Activated naive CD4-positive, alpha-beta T cell treated with anti-CD3 and anti-CD28 coated beads, Interleukin-2, amount 10 ng/mL, durations not matched to agents 7 days and 5 days (primary cell): ENCODE measurements around the gene TEAD1.

Experiments used
- CTCF ChIA-PET: fragments of 350-600 bp; sonication (Branson Sonifier 250); formaldehyde crosslinking; loops from one replicate; lab custom pipeline; 2021; ENCODE audit warnings: antibody characterized with exemption; lab: Charles Lee
- DNase-seq: peaks from one replicate; pipeline ENCODE4 v3.0.0-alpha.2; 2020
- H3K27ac Mint-ChIP-seq: one replicate; pipeline ENCODE4 v1.8.0; 2021; ENCODE audit warnings: mild to moderate bottlenecking, moderate library complexity, mixed read lengths
- H3K27me3 Mint-ChIP-seq: one replicate; pipeline ENCODE4 v1.8.0; 2021; ENCODE audit warnings: mild to moderate bottlenecking, mixed read lengths
- H3K36me3 Mint-ChIP-seq: one replicate; pipeline ENCODE4 v1.8.0; 2021; ENCODE audit warnings: mixed read lengths
- H3K4me1 Mint-ChIP-seq: one replicate; pipeline ENCODE4 v1.8.0; 2021; ENCODE audit warnings: mixed read lengths
- H3K4me3 Mint-ChIP-seq: one replicate; pipeline ENCODE4 v1.8.0; 2021; ENCODE audit warnings: mild to moderate bottlenecking, moderate library complexity, mixed read lengths
- H3K9me3 Mint-ChIP-seq: one replicate; pipeline ENCODE4 v1.8.0; 2021; ENCODE audit warnings: mixed read lengths

The TEAD1 gene

GRCh38 chr11:12832480-12833224, 158.4 kb downstream of the TEAD1 start:
- Mint-ChIP-seq H3K9me3 (no peaks in the 10 kb centered on the region), H3K27ac (no peak overlapping the region), H3K4me1 (peaks cover 9% of the 10 kb centered on the region), H3K27me3 (peaks cover 39% of the 10 kb centered on the region), H3K36me3 (no peaks in the 10 kb centered on the region), H3K4me3 (no peak overlapping the region)
- no peak for DNase-seq
- CTCF ChIA-PET, result interaction anchor here (1.3 kb wide), 1 partner anchor 10 kb away, joined by 3 read pairs; no protein-coding TSS in a partner anchor

DNA sequence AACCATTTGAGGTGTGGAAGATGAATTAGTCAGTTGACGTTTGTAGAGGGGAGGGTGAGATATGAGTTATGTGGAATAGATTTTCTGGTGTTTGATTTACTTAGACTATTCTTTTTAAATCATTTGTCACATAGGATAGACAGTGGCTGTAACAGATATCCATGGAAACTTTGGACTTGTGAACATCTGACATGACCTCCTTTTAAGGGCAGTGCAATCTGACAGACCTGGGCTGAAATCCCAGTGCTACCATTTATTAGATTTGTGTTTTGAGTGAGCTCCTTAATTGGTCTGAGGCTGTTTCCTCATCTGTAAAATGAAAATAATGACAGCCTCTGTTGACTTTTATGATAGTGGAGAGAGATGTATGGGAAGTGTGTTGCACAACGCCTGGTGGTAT, 159.9 kb downstream of the TEAD1 start:
- no peaks in the 10 kb centered on the region for H3K36me3 Mint-ChIP-seq
- no peak overlapping the region for H3K27ac Mint-ChIP-seq
- no peak overlapping the region for H3K4me3 Mint-ChIP-seq
- peaks cover 26% of the 10 kb centered on the region for H3K27me3 Mint-ChIP-seq
- H3K4me1 Mint-ChIP-seq, result no peaks in the 10 kb centered on the region
- CTCF ChIA-PET, result no interaction called here
- no peaks in the 10 kb centered on the region for H3K9me3 Mint-ChIP-seq
- DNase-seq, result no peak

GRCh38 chr11:12834630-12835029, 160.4 kb downstream of the TEAD1 start:
- H3K4me1 Mint-ChIP-seq, result no peaks in the 10 kb centered on the region
- peaks cover 23% of the 10 kb centered on the region for H3K27me3 Mint-ChIP-seq
- no peaks in the 10 kb centered on the region for H3K9me3 Mint-ChIP-seq
- CTCF ChIA-PET, result no interaction called here
- no peak for DNase-seq
- H3K36me3 Mint-ChIP-seq, result no peaks in the 10 kb centered on the region
- H3K27ac Mint-ChIP-seq, result no peak overlapping the region
- H3K4me3 Mint-ChIP-seq, result no peak overlapping the region

DNA sequence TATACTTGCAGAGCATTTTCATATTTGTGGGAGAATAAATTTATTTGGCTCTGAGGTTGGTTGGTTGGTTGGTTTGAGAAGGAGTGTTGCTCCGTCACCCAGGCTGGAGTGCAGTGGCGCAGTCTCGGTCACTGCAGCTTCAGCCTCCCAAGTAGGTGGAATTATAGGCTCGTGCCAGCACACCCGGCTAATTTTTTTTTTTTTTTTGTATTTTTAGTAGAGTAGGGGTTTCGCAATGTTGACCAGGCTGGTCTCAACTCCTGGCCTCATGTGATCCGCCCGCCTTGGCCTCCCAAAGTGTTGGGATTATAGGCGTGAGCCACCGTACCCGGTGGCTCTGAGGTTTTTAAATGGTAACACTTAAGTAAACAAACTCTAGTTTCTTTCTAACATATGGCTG, 161.1 kb downstream of the TEAD1 start:
- no peaks in the 10 kb centered on the region for H3K4me1 Mint-ChIP-seq
- DNase-seq, result no peak
- no peak overlapping the region for H3K4me3 Mint-ChIP-seq
- H3K36me3 Mint-ChIP-seq, result no peaks in the 10 kb centered on the region
- H3K27ac Mint-ChIP-seq, result no peak overlapping the region
- peaks cover 16% of the 10 kb centered on the region for H3K27me3 Mint-ChIP-seq
- CTCF ChIA-PET, result no interaction called here
- no peaks in the 10 kb centered on the region for H3K9me3 Mint-ChIP-seq

DNA sequence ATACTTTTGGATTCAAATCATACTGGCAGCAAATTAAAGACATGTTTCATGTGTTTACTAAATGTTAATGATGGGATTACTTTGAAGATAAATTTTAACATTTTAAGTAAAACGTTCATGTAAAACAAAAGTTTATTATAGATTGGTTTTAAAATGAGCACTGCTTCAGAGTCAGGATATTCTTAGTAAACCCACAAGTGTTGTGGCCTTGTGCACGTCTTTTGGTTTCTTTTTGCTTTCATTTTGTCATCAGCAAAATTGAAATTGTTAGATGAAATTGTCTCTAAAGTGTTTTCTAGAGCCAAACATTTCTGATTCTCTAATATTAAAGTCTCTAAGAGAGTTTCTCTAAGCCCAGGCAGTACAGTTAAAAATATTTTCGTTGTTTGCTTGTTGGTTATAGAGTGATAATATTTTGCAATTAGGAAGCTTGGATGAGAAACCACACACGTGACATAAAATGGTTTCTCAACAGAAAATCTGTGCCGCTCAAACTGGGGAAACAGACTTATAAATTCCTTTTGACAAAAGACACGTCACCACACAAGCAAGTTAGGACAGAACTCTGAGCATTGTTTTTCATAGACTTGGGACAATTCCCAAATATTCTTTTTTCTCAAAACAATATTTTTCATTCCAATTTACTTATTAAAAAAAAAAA, 164.4 kb downstream of the TEAD1 start:
- CTCF ChIA-PET, result no interaction called here
- Mint-ChIP-seq H3K27me3 (peaks cover 16% of the 10 kb centered on the region), H3K9me3 (no peaks in the 10 kb centered on the region), H3K4me3 (no peak overlapping the region), H3K36me3 (no peaks in the 10 kb centered on the region), H3K4me1 (peaks cover 10% of the 10 kb centered on the region), H3K27ac (no peak overlapping the region)
- no peak for DNase-seq

- Mint-ChIP-seq H3K36me3 (no peaks in the 10 kb centered on the region), H3K27ac (peak overlapping the region; percentile 7), H3K27me3 (peaks cover 21% of the 10 kb centered on the region), H3K4me1 (peaks cover 10% of the 10 kb centered on the region), H3K4me3 (no peak overlapping the region), H3K9me3 (no peaks in the 10 kb centered on the region)
- DNase-seq, result no peak
- CTCF ChIA-PET, result interaction anchor here (0.6 to 2.2 kb wide), 4 partner anchors 12 to 178 kb away, joined by 3 to 6 read pairs (median 4); no protein-coding TSS in a partner anchor
Measured at GRCh38 chr11:12840871-12841660, 166.8 kb downstream of the TEAD1 start.

GRCh38 chr11:12841946-12842630, 167.9 kb downstream of the TEAD1 start:
- H3K9me3 Mint-ChIP-seq, result no peaks in the 10 kb centered on the region
- H3K27me3 Mint-ChIP-seq, result peaks cover 21% of the 10 kb centered on the region
- CTCF ChIA-PET, result interaction anchor here (1.1 to 2.2 kb wide), 4 partner anchors 10 to 47 kb away, joined by 3 to 6 read pairs (median 4); no protein-coding TSS in a partner anchor
- H3K4me1 Mint-ChIP-seq, result peaks cover 10% of the 10 kb centered on the region
- H3K4me3 Mint-ChIP-seq, result no peak overlapping the region
- no peaks in the 10 kb centered on the region for H3K36me3 Mint-ChIP-seq
- no peak overlapping the region for H3K27ac Mint-ChIP-seq
- DNase-seq, result no peak

- Mint-ChIP-seq H3K27ac (no peak overlapping the region), H3K36me3 (no peaks in the 10 kb centered on the region), H3K4me1 (peaks cover 10% of the 10 kb centered on the region), H3K4me3 (no peak overlapping the region), H3K27me3 (peaks cover 20% of the 10 kb centered on the region), H3K9me3 (no peaks in the 10 kb centered on the region)
- no peak for DNase-seq
- CTCF ChIA-PET, result interaction anchor here (1.2 to 2.2 kb wide), 2 partner anchors 11 to 46 kb away, joined by 3 to 6 read pairs; no protein-coding TSS in a partner anchor
Measured at GRCh38 chr11:12842933-12843636, 168.9 kb downstream of the TEAD1 start.

GRCh38 chr11:12845163-12845562, 170.9 kb downstream of the TEAD1 start:
- no peak overlapping the region for H3K27ac Mint-ChIP-seq
- DNase-seq, result no peak
- CTCF ChIA-PET, result no interaction called here
- H3K27me3 Mint-ChIP-seq, result peaks cover 21% of the 10 kb centered on the region
- H3K4me1 Mint-ChIP-seq, result peaks cover 10% of the 10 kb centered on the region
- H3K36me3 Mint-ChIP-seq, result no peaks in the 10 kb centered on the region
- no peaks in the 10 kb centered on the region for H3K9me3 Mint-ChIP-seq
- no peak overlapping the region for H3K4me3 Mint-ChIP-seq

GRCh38 chr11:12845739-12846358, 171.6 kb downstream of the TEAD1 start:
- Mint-ChIP-seq H3K27ac (no peak overlapping the region), H3K9me3 (no peaks in the 10 kb centered on the region), H3K4me3 (no peak overlapping the region), H3K27me3 (peaks cover 27% of the 10 kb centered on the region), H3K4me1 (peaks cover 10% of the 10 kb centered on the region), H3K36me3 (no peaks in the 10 kb centered on the region)
- CTCF ChIA-PET, result no interaction called here
- DNase-seq, result no peak

- peaks cover 19% of the 10 kb centered on the region for H3K27me3 Mint-ChIP-seq
- no peak overlapping the region for H3K27ac Mint-ChIP-seq
- H3K36me3 Mint-ChIP-seq, result no peaks in the 10 kb centered on the region
- CTCF ChIA-PET, result no interaction called here
- no peak overlapping the region for H3K4me3 Mint-ChIP-seq
- H3K4me1 Mint-ChIP-seq, result peaks cover 12% of the 10 kb centered on the region
- H3K9me3 Mint-ChIP-seq, result no peaks in the 10 kb centered on the region
- DNase-seq, result no peak
Measured at GRCh38 chr11:12846786-12847615, 172.8 kb downstream of the TEAD1 start.

DNA sequence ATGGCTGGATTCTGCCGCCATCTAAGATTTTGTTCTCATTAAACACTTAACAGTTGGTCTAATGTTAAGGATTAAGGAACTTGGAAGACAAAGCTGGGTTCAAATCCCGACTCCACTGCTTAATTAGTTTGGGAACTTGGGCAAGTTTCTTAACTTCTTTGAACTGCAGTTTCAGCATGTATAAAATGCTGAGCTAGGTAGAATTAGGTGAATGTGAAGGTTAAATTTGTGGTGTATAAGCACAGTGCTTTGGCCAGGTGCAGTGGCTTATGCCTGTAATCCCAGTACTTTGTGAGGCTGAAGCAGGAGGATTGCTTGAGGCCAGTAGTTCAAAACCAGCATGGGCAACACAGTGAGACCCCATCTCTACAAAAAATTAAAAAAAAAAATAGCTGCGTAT, 174.2 kb downstream of the TEAD1 start:
- DNase-seq, result no peak
- H3K27me3 Mint-ChIP-seq, result peaks cover 16% of the 10 kb centered on the region
- CTCF ChIA-PET, result no interaction called here
- no peak overlapping the region for H3K27ac Mint-ChIP-seq
- H3K36me3 Mint-ChIP-seq, result no peaks in the 10 kb centered on the region
- peaks cover 5% of the 10 kb centered on the region for H3K4me1 Mint-ChIP-seq
- no peak overlapping the region for H3K4me3 Mint-ChIP-seq
- H3K9me3 Mint-ChIP-seq, result no peaks in the 10 kb centered on the region
